ENCODE results near the gene NSD1. TPM values are rescaled to one million over a fixed set of nuclear protein-coding genes. Genes with fewer than 3 reads are reported as not detected.

Gene NSD1
- total and polyA plus RNA-seq, 2 of the 4 experiments (the other 2 are of a cell fraction): 7.7 to 31.0 TPM

GRCh38 chr5:177099422-177100093, 34.0 kb upstream of the NSD1 start:
- Histone ChIP-seq H3K18ac (ENCODE audit: low read depth, low read length) (peak overlapping the region; percentile 20; the same call in 1 of the 2 replicates), H3K36me3 (ENCODE audit: control insufficient read depth, insufficient read depth, low read length) (peaks cover 4% of the 10 kb centered on the region; the same call in 1 of the 2 replicates), H2AK9ac (replicated peaks; ENCODE audit: low read depth, low read length, poor library complexity) (peak overlapping the region; percentile 23), H3K4me1 (ENCODE audit: control insufficient read depth, insufficient read depth, low read length) (peaks cover 33% of the 10 kb centered on the region), H3K9ac (ENCODE audit: low read depth, low read length) (no peak overlapping the region), H4K20me1 (ENCODE audit: insufficient read depth, low read length) (no peaks in the 10 kb centered on the region), H2BK120ac (ENCODE audit: low read depth, low read length) (no peak overlapping the region), H3K56ac (ENCODE audit: extremely low read depth, insufficient read depth, low read length) (no peak overlapping the region), H2AK5ac (ENCODE audit: low read depth, low read length) (0 out of 2 replicates have a peak overlapping the region, but pooled peaks have one; percentile 33), H3K4me3 (ENCODE audit: insufficient read depth, low read depth, low read length) (no peak overlapping the region), H3K4ac (ENCODE audit: low read depth, low read length) (no peak overlapping the region), H3K4me2 (ENCODE audit: low read depth, low read length) (no peak overlapping the region), H3K23ac (ENCODE audit: low read depth, low read length) (no peak overlapping the region), H4K5ac (ENCODE audit: low read depth, low read length) (no peak overlapping the region), H4K91ac (ENCODE audit: insufficient read depth, low read depth, low read length) (no peak overlapping the region), H3K14ac (replicated peaks; ENCODE audit: low read depth, low read length) (no peak overlapping the region), H3K27me3 (ENCODE audit: control insufficient read depth, insufficient read depth, low read length) (no peaks in the 10 kb centered on the region), H3K27ac (ENCODE audit: insufficient read depth, low read length) (no peak overlapping the region), H3K9me3 (ENCODE audit: control insufficient read depth, insufficient read depth, low read length) (no peaks in the 10 kb centered on the region), H2BK15ac (ENCODE audit: low read depth, low read length) (no peak overlapping the region), H2BK5ac (ENCODE audit: low read depth, low read length, poor library complexity, severe bottlenecking) (peak overlapping the region; percentile 12), H2BK20ac (ENCODE audit: low read depth, low read length) (no peak overlapping the region), H4K8ac (ENCODE audit: low read depth in 2 of 2, low read length in 2 of 2) (no peak overlapping the region), H2AFZ (replicated peaks; ENCODE audit: low read length, poor library complexity) (no peak overlapping the region), H3K9me1 (ENCODE audit: insufficient read depth, low read length) (0 out of 2 replicates have a peak, but pooled peaks cover 6% of the 10 kb centered on the region), H3K79me1 (ENCODE audit: low read depth in 1 of 2, low read length in 2 of 2) (no peaks in the 10 kb centered on the region)
- intact Hi-C loops (cut with micrococcal nuclease) (no loop called here), in situ Hi-C loops (cut with MboI; ENCODE audit: low sequenced_read_pairs) (no loop called here), dilution Hi-C loops (cut with HindIII; ENCODE audit: low sequenced_read_pairs, unreplicated experiment) (no loop called here)
- ATAC-seq (ENCODE audit: low read depth) (no peak), DNase-seq (no peak)
- TF ChIP-seq MAZ (IDR thresholded peaks at IDR 0.05; ENCODE audit: borderline replicate concordance, low read depth, low read length) (no peak), CHD1 (IDR thresholded peaks at IDR 0.05; ENCODE audit: low read depth, low read length) (no peak), POLR2A (IDR thresholded peaks at IDR 0.05; ENCODE audit: low read depth, low read length) (no peak), SMC3 (IDR thresholded peaks at IDR 0.05; ENCODE audit: low read depth, low read length) (no peak), RFX5 (IDR thresholded peaks at IDR 0.05; ENCODE audit: low read depth, low read length) (no peak), BHLHE40 (IDR thresholded peaks at IDR 0.05; ENCODE audit: low read depth, low read length) (no peak), CTCF (conservative IDR thresholded peaks at IDR 0.05; ENCODE audit: low read depth, low read length) (no peak), CEBPB (IDR thresholded peaks at IDR 0.05; ENCODE audit: low read depth, low read length) (no peak), USF2 (IDR thresholded peaks at IDR 0.05; ENCODE audit: low read depth, low read length) (no peak), ELK1 (IDR thresholded peaks at IDR 0.05; ENCODE audit: borderline replicate concordance, low read depth, low read length) (no peak), RAD21 (IDR thresholded peaks at IDR 0.05; ENCODE audit: low read length) (no peak), RCOR1 (IDR thresholded peaks at IDR 0.05; ENCODE audit: insufficient replicate concordance, low read length) (no peak), NFE2L2 (IDR thresholded peaks at IDR 0.05; ENCODE audit: low read depth, low read length) (no peak), FOS (IDR thresholded peaks at IDR 0.05; ENCODE audit: low read depth, low read length) (no peak), MXI1 (IDR thresholded peaks at IDR 0.05; ENCODE audit: borderline replicate concordance, low read depth, low read length) (no peak), MAFK (IDR thresholded peaks at IDR 0.05; ENCODE audit: low read depth, low read length) (no peak)
- ChIA-PET CTCF (interaction anchor here (1.1 to 1.3 kb wide), 2 partner anchors 13 to 14 kb away, joined by 3 read pairs; partner anchors contain the start of gene FGFR4), POLR2A (ENCODE audit: unreplicated experiment) (no interaction called here)
- no TSS peak for BruUV-seq (replicated peaks)
- WGBS, 2 experiments (ENCODE audit: extremely low coverage in 2 of 2, insufficient read length in 1 of 2): 84% methylated on average over 2 of the region's 13 CpGs; no CpG with 5 or more reads in 1 of the 2 experiments

All from IMR-90 (cell line).